GM23338 (cell line): ENCODE results near the gene FAM200C.

Experiments
- CTCF ChIP-seq, 2 experiments: fragments of 200-600 bp in 1 of 2; sonication (generic) in 1 of 2; conservative IDR thresholded peaks; 2 replicates each; pipeline versions ENCODE4 v1.5.1 to v1.6.1; 2016 to 2017; ENCODE audit warnings: antibody characterized with exemption in 2 of 2, low read depth in 2 of 2, mild to moderate bottlenecking in 2 of 2, moderate library complexity in 1 of 2
- EZH2 ChIP-seq: fragments of 200-600 bp; sonication (generic); IDR thresholded peaks from one replicate; pipeline ENCODE4 v1.8.0; 2017; ENCODE audit warnings: antibody characterized with exemption, mild to moderate bottlenecking, low read depth; ENCODE audit not compliant: unreplicated experiment
- EZH2phosphoT487 ChIP-seq: fragments of 200-600 bp; sonication (generic); IDR thresholded peaks from one replicate; pipeline ENCODE4 v1.8.1; 2018; ENCODE audit warnings: antibody characterized with exemption; ENCODE audit not compliant: unreplicated experiment
- NANOG ChIP-seq: IDR thresholded peaks from 2 replicates; pipeline ENCODE4 v1.6.1; 2016; ENCODE audit warnings: antibody characterized with exemption, borderline replicate concordance
- TF ChIP-seq, protein P1 (sequence below): IDR thresholded peaks from one replicate; pipeline ENCODE4 v1.6.1; 2018; ENCODE audit warnings: antibody characterized with exemption; ENCODE audit not compliant: unreplicated experiment

- TF ChIP-seq EZH2phosphoT487 = no peak
- TF ChIP-seq, protein P1, sequence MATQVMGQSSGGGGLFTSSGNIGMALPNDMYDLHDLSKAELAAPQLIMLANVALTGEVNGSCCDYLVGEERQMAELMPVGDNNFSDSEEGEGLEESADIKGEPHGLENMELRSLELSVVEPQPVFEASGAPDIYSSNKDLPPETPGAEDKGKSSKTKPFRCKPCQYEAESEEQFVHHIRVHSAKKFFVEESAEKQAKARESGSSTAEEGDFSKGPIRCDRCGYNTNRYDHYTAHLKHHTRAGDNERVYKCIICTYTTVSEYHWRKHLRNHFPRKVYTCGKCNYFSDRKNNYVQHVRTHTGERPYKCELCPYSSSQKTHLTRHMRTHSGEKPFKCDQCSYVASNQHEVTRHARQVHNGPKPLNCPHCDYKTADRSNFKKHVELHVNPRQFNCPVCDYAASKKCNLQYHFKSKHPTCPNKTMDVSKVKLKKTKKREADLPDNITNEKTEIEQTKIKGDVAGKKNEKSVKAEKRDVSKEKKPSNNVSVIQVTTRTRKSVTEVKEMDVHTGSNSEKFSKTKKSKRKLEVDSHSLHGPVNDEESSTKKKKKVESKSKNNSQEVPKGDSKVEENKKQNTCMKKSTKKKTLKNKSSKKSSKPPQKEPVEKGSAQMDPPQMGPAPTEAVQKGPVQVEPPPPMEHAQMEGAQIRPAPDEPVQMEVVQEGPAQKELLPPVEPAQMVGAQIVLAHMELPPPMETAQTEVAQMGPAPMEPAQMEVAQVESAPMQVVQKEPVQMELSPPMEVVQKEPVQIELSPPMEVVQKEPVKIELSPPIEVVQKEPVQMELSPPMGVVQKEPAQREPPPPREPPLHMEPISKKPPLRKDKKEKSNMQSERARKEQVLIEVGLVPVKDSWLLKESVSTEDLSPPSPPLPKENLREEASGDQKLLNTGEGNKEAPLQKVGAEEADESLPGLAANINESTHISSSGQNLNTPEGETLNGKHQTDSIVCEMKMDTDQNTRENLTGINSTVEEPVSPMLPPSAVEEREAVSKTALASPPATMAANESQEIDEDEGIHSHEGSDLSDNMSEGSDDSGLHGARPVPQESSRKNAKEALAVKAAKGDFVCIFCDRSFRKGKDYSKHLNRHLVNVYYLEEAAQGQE = no peak
- no peak for TF ChIP-seq CTCF (conservative IDR thresholded peaks at IDR 0.05; ENCODE audit: low read depth in 2 of 2)
- TF ChIP-seq EZH2 = no peak
- no peak for TF ChIP-seq NANOG
These were observed 34.2 kb upstream of the FAM200C start for GRCh38 chr5:160434022-160434531.
